Esophagus squamous epithelium (tissue), 4 donors: ENCODE data around the gene KRT8.

Experiments
- CTCF ChIP-seq, 6 experiments: fragments of 450-650 bp in 4 of 6; fragments of 200-600 bp in 2 of 6; sonication (generic) in 2 of 6; IDR thresholded peaks; one replicate each; pipeline ENCODE4 v1.5.1; 2016 to 2019; ENCODE audit warnings: antibody characterized with exemption in 6 of 6, mild to moderate bottlenecking in 4 of 6, moderate library complexity in 4 of 6
- POLR2A ChIP-seq, 4 donors: fragments of 450-650 bp; IDR thresholded peaks; one replicate each; pipeline ENCODE4 v1.6.1; 2017; ENCODE audit warnings: antibody characterized with exemption in 4 of 4, mild to moderate bottlenecking in 4 of 4, moderate library complexity in 3 of 4

DNA sequence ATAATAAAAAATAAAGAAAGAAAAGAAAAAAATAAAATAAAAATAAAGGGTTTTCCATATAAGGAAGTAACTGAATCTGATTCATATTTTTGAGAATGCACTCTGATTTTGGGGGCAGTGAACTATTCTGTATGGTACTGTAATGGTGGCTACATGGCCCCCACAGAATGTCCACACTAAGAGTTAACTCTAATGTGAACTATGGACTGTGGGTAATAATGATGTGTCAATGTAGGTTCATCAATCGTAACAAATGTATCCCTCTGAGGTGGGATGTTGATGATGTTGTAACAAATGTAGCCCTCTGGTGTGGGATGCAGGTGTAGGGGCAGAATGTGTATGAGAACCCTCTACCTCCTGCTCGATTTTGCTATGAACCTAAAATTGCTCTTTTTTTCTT is 13.8 kb downstream of the KRT8 start:
- TF ChIP-seq CTCF (IDR thresholded peaks at IDR 0.05), result no peak
- TF ChIP-seq POLR2A (IDR thresholded peaks at IDR 0.05), result no peak
